H1 (cell line): ENCODE data around the gene CCDC112. TPM values are rescaled to one million over a fixed set of nuclear protein-coding genes. Genes with fewer than 3 reads are reported as not detected.

ENCODE experiments used
- CHD1 ChIP-seq: IDR thresholded peaks from 2 replicates; pipeline ENCODE4 v1.6.1; 2012; ENCODE audit warnings: low read depth, low read length, improper control_type of control experiment
- HDAC2 ChIP-seq, 2 experiments: fragments of 300-600 bp in 1 of 2; sonication (generic) in 1 of 2; IDR thresholded peaks; 2 replicates each; pipeline ENCODE4 v1.6.1; 2011 to 2012; ENCODE audit warnings: low read depth in 2 of 2, low read length in 2 of 2, mild to moderate bottlenecking in 2 of 2, moderate library complexity in 2 of 2, borderline replicate concordance in 1 of 2, inconsistent platforms in 1 of 2
- USF2 ChIP-seq: IDR thresholded peaks from 2 replicates; pipeline ENCODE4 v1.6.1; 2011; ENCODE audit warnings: low read length, improper control_type of control experiment
- polyA plus RNA-seq, 7 experiments: library from polyadenylated mRNA; depleted of rRNA in 3 of 7; stranded (reverse) in 5 of 7; unstranded in 2 of 7; fragments of >200 nt in 5 of 7; fragments of 200-250 nt in 2 of 7; gene quantifications; 1 replicate in 5 of 7; 2 replicates in 1 of 7; 4 replicates in 1 of 7; pipeline versions ENCODE4 v1.2.1 to v1.2.3, GENCODE V29; 2011 to 2013; ENCODE audit warnings: missing spikeins in 2 of 7, mixed read lengths in 2 of 7
- total RNA-seq: library from RNA; stranded (reverse); fragmentation: NEBNext Ultra II Directional; extraction: Animal tissue kit (Norgen Biotek cat#: 25700); gene quantifications from 2 replicates; pipeline ENCODE4 v1.2.1, GENCODE V29; 2021
- TF ChIP-seq, protein P1 (sequence below): IDR thresholded peaks from 2 replicates; pipeline ENCODE4 v1.6.1; 2012; ENCODE audit warnings: low read length, inconsistent platforms

CCDC112 gene
- total and polyA plus RNA-seq, 2 of the 8 experiments (the other 6 are each of a cell fraction or from before 2014, with no cell fraction given): 3.3 to 15.6 TPM

DNA sequence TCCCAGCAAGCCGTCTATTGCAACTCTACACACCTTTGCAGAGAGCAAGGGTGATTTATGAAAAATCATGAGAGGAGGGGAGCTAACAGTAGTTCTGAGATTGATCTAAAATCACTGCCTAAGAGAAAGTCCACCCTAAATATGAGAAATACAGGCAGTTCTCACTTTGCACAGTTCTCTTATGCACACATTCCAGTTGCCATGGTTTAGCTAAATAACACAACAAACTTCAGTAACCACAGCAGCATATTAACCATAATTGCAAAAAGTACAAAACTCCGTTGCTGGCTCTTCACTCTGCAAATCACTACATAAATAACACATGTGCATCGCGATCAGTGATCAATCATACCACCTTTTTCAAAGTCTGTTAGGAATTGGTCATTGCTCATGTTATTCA is 64.9 kb downstream of the CCDC112 start (continued):
- TF ChIP-seq HDAC2 (IDR thresholded peaks at IDR 0.05; ENCODE audit: borderline replicate concordance in 1 of 2, low read depth in 2 of 2, low read length in 2 of 2) (no peak), USF2 (no peak), CHD1 (no peak)
- TF ChIP-seq, protein P1, sequence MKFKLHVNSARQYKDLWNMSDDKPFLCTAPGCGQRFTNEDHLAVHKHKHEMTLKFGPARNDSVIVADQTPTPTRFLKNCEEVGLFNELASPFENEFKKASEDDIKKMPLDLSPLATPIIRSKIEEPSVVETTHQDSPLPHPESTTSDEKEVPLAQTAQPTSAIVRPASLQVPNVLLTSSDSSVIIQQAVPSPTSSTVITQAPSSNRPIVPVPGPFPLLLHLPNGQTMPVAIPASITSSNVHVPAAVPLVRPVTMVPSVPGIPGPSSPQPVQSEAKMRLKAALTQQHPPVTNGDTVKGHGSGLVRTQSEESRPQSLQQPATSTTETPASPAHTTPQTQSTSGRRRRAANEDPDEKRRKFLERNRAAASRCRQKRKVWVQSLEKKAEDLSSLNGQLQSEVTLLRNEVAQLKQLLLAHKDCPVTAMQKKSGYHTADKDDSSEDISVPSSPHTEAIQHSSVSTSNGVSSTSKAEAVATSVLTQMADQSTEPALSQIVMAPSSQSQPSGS: no peak
